ENCODE data around the gene BST1.
"Not testable (repeated sequence)": the region's sequence is repeated elsewhere in the genome, so short reads cannot be mapped to it uniquely, and the experiment has no call there.

The BST1 gene

GRCh38 chr4:15746110-15746509 is 43.2 kb downstream of the BST1 start:
- no peak for DNase-seq (ENCODE audit: low spot score)

- DNase-seq (ENCODE audit: low spot score) = no peak
These were observed 46.1 kb downstream of the BST1 start for GRCh38 chr4:15749001-15749400.

- DNase-seq (ENCODE audit: low spot score) = no peak
These were observed 48.3 kb downstream of the BST1 start for GRCh38 chr4:15751153-15751552.

GRCh38 chr4:15753081-15753480 is 50.2 kb downstream of the BST1 start:
- DNase-seq (ENCODE audit: low spot score) = no peak

- no peak for DNase-seq (ENCODE audit: low spot score)
These were observed 50.9 kb downstream of the BST1 start for GRCh38 chr4:15753786-15754185.

- DNase-seq (ENCODE audit: low spot score) = no peak
These were observed 51.5 kb downstream of the BST1 start for GRCh38 chr4:15754323-15754722.

GRCh38 chr4:15755321-15756155 is 52.7 kb downstream of the BST1 start:
- peak; percentile 44 for DNase-seq (ENCODE audit: low spot score)

- DNase-seq (ENCODE audit: low spot score) = peak; percentile 60
These were observed 53.5 kb downstream of the BST1 start for GRCh38 chr4:15756361-15756861.

GRCh38 chr4:15757054-15757453 is 54.2 kb downstream of the BST1 start:
- no peak for DNase-seq (ENCODE audit: low spot score)

GRCh38 chr4:15758294-15758693 is 55.4 kb downstream of the BST1 start:
- no peak for DNase-seq (ENCODE audit: low spot score)

- not testable (repeated sequence) for DNase-seq (ENCODE audit: low spot score)
These were observed 59.6 kb downstream of the BST1 start for GRCh38 chr4:15762460-15762859.

GRCh38 chr4:15765391-15765790 is 62.5 kb downstream of the BST1 start:
- no peak for DNase-seq (ENCODE audit: low spot score)

GRCh38 chr4:15765910-15766697 is 63.2 kb downstream of the BST1 start:
- no peak for DNase-seq (ENCODE audit: low spot score)

GRCh38 chr4:15766821-15767220 is 64.0 kb downstream of the BST1 start:
- DNase-seq (ENCODE audit: low spot score) = no peak

- DNase-seq (ENCODE audit: low spot score) = no peak
These were observed 66.3 kb downstream of the BST1 start for GRCh38 chr4:15769202-15769601.

- no peak for DNase-seq (ENCODE audit: low spot score)
These were observed 68.6 kb downstream of the BST1 start for GRCh38 chr4:15771216-15772058.

GRCh38 chr4:15774020-15774420 is 71.2 kb downstream of the BST1 start:
- peak; percentile 41 for DNase-seq (ENCODE audit: low spot score)

- DNase-seq (ENCODE audit: low spot score) = no peak
These were observed 74.2 kb downstream of the BST1 start for GRCh38 chr4:15776871-15777648.

GRCh38 chr4:15777697-15778288 is 74.9 kb downstream of the BST1 start:
- DNase-seq (ENCODE audit: low spot score) = no peak

GRCh38 chr4:15778289-15779241 is 75.7 kb downstream of the BST1 start, which contains the start of gene CD38:
Gene CD38, plus strand, starts transcription at chr4:15778328. Its CDS starts 87 bp downstream, at chr4:15778415.
- DNase-seq (ENCODE audit: low spot score) = no peak

Measured in SW480 (cell line).